Caki2 (cell line): ENCODE data around the gene TF. TPM values are rescaled to one million over a fixed set of nuclear protein-coding genes. Genes with fewer than 3 reads are reported as not detected.
A peak's percentile ranks its signal among the peaks of the same experiment; 100 is the strongest.

Experiments
- DNase-seq: peaks from one replicate; pipeline ENCODE4 v3.0.0-alpha.2; 2015; ENCODE audit warnings: low read depth
- in situ Hi-C: cut with HindIII; loops from 2 replicates; pipeline ENCODE4 v1.10.0; 2016; ENCODE audit warnings: low sequenced_read_pairs, low pct_unique_long_range_greater_than_20kb, mixed read lengths
- total RNA-seq: library from RNA; depleted of rRNA; stranded (reverse); fragments of >200 nt; shearing (Covaris generic); gene quantifications from 2 replicates; pipeline ENCODE4 v1.2.3, GENCODE V29; 2014; ENCODE audit warnings: low replicate concordance; rRNA removed

TF gene
- total RNA-seq, 1 experiment from 2014 or later, result not detected

DNA sequence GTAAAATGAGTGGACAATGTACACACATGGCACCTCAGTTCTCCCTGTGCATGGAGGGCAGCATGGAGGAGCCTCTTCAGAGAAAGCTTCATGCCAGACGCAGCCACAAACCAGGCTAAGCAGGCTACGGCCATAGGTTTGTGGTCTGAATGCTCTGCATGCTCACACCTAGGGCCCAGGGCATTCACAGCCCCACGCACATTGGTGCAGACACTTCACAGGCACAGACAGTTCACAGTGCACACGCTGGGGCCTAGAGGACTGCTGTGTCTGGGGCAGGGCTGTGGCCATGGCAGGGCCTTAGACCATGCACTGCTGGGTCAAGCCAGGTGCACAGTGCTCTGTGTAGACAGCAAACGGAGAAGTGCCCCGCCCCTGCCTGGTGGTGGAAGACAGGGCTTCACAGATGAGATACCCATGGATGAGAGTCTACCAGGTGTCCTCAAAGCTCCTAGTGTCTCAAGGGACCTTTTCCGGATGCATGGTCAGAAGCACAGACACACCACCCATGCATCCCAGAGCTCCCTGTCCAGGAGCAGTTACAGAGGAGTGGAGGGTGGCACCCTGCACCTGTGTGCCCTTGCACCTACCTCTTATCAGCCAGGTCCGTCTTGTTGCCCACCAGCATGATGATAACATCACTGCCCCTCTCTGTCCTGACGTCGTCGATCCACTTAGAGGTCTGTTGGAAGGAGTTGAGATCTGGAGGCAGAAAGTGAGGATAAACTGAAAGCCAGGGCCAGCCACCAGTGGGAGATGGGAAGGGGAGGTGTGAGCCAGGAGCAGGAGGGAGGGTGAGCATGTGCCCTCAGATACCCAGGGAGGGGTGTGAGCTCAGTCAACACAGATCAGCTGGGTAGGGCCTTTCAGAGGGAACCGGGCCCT lies 93.0 kb downstream of the TF start:
- in situ Hi-C loops, result no loop called here
- no peak for DNase-seq

DNA sequence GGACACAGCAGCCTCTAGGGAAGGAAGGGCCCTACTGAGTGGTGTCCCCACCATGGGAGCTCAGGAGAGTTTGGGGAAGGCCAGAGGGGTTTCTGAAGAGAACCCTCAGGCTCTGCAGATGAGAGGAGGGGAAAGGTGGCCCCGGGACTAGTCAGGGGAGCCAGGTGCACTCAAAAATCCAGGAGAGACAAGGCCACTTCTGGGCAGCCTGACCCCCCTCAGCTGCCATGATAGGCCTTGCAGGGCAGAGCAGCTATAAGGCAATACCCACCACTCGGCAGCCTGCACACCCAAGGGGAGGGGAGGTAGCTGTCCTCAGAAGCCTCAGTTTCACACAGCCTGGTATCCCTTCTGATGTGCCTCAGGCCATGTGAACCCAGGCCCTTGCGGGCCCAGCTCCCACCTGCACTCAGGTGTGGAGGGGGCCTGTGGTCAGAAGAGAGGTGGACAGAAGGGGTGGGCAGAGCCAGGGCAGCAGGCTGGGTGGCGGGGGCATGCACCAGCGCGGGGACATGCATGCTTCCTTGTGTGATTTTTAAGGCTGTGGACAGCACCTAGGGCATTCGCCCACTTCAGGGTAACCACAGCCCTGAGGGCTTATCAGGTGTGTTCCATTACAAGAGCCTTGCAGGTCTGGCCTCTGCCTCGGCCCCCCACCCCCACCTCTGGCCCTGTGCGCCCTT lies 94.0 kb downstream of the TF start:
- in situ Hi-C loops, result no loop called here
- DNase-seq, result no peak

DNA sequence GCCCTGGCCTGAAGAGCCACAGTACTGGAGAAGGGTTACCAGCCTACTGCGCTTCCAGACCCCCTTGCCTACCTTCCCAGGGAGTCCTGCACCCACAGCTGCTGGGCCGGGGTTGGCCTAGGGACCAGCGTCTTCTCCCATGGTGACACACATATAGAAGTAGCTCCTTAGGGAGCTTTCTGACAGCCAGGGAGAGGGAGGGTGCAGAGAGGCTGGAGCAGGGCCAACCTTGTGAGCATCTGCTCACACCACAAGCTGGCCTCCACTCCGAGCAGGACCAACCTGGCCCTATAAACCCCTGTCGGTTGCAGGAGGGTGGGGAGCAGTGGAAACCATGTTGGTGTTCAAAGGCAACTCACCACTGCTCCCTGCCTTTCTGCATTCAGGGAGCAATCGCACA lies 94.6 kb downstream of the TF start:
- in situ Hi-C loops, result no loop called here

DNA sequence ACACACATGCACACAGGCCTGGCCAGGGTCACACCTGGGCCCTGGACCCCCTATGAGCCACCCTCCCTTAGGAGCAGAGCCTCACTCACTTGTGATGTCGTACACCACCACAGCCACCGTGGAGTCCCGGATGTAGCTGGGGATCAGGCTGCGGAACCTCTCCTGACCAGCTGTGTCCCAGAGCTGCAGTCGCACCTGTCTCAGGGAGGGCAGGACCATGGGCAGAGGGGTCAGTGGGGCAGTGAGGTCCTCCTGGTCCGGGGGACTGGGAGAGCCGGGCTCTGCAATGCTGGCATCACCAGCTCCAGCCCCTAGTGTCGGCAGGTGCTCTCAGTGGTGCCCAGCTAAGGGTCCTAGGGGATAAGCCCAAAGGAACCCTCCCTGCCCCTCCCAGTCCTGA lies 95.0 kb downstream of the TF start:
- in situ Hi-C loops, result no loop called here
- DNase-seq, result no peak

More for the DNA sequence above, 94.6 kb downstream of the TF start:
- no peak for DNase-seq

DNA sequence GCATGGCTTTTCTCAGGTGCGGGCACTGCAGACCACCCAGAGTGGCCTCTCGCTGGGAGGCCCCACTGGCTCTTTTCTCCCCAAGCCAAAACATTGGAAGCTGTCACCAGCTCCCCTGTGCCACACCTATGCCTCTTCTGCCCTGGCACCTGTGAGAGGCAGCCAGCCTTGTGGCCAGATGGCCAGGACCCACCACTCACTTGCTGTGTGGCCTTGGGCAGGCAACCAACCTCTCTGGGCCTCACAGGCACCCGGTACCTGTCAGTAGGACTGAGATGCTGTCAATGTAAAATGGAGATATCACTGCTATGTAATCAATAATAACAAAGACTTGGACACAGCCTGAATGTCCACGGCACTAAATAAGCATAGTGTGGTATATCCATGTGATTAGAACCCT lies 96.0 kb downstream of the TF start:
- in situ Hi-C loops, result no loop called here
- DNase-seq, result no peak

DNA sequence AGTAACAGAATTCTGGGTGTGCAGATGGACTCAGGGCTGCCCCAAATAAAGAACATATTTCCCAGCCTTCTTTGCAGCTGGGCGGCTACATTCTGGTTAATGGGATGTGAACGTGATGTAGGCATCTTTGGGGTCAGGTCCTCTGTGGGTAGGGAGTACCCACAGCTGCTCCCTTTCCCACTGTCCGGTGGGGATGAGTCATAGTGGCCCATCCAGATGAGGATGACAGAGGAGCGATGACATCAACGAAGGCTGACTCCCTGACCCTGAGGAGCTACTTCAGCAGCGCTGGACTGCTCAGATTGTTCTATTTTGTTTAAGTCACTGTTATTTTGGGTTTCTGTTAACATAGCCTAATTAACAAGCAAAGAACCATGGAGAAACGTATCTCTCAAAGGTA lies 97.4 kb downstream of the TF start:
- in situ Hi-C loops, result no loop called here
- peak; percentile 14 for DNase-seq

DNA sequence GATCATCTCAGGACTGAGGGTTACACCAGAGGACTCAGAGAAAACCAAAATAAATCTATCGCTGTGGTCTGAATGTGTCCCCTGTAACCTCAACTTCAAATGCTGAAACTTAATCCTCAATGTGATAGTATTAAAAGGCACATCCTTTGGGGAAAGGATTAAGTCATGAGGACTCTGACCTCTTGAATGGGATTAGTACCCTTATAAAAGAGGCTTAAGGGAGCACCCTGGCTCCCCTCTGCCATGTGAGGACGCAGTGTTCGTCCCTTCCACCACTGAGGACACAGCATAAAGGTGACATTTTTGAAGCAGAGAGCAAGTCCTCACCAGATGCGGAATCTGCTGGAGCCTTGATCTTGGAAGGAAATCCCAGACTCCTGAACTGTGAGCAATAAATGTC lies 98.9 kb downstream of the TF start:
- DNase-seq, result no peak
- in situ Hi-C loops, result no loop called here

Other genes with a start within 250 kb of the TF start
- 49.6 and 71.3 TPM in 2 replicates for gene CDV3, start 172.7 kb upstream of the TF start, total RNA-seq
- gene TOPBP1, start 84.5 kb upstream of the TF start, total RNA-seq, result 22.1 and 50.7 TPM in 2 replicates
- 85.9 and 96.3 TPM in 2 replicates for gene SRPRB, start 59.4 kb downstream of the TF start, total RNA-seq
- 0.07 TPM in 1 of 2 replicates, not detected in the other for gene RAB6B, start 149.5 kb downstream of the TF start, total RNA-seq